Islet of Langerhans (tissue), 1 donor: ENCODE results near the gene LDLRAD4.
"Not testable (repeated sequence)": the region's sequence is repeated elsewhere in the genome, so short reads cannot be mapped to it uniquely, and the experiment has no call there.

Experiments
- FAIRE-seq: peaks from one replicate; lab custom pipeline; 2011; peaks lifted over from hg19 to GRCh38; lab: Jason Lieb, UNC

Gene LDLRAD4

DNA sequence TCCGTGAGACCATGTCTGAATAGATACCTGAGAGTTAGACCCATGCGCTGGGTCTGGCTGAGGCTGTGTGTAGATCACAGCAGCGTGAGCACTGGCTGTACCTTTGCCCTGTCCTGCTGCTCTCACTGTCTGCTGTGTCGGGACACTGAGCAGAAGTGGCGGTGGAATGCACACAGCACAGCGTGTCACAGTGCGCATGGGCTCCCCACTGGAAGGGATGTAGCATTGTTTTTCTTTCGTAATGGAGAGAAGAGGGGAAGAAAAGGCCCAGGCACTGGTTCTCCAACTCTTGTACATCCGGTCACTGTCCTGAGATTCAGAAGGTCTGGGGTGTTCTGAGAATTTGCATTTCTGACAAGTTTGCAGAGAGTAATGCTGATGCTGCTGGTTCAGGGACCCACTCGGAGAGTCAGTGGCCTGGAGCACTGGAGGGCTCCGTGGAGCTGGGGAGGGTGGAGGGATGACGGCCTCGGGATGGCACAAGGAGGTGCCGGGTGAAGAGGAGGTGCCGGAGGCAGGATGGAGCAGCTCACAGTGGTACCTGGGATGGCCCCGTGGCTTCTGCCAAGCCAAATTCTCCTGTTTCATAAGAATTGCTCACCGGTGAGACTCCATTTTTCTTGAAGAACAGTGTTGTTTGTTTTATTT, 252.8 kb downstream of the LDLRAD4 start:
- no peak for FAIRE-seq

GRCh38 chr18:13471971-13472628, 253.5 kb downstream of the LDLRAD4 start:
- FAIRE-seq: no peak

DNA sequence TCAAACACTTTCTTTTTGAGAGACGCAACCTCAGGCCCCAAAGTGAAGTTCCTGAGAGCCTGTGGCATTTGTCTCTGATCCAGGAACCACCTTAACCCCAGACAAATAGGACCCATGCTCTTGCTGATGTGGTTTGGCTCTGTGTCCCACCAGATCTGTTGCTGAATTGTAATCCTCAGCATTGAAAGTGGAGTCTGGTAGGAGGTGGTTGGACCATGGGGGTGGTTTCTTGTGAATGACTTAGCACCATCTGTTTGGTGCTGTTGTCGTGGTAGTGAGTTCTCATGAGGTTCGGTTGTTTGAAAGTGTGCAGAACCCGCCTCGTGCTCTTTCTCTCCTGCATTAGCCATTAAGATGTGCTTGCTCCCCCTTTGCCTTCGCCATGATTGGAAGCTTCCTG, 255.2 kb downstream of the LDLRAD4 start:
- FAIRE-seq: no peak

DNA sequence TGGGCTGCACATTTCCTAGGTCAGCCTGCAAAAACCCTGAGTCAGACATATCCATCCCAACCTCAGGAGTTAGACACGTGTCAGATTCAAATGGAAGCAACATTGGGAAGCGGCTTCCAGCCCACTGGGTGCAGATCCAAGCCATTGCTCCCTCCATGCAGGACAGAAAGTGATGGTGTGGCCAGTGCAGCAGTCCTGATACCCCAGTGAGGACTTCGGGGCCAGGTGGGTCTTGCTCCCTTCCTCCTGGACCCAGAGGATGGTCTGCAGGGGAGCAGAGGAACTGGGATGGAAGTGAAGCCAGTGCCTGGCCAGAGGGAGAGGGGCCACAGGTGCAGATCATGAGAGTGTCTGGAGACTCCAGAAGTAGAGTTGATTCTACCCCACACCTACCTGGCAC, 255.8 kb downstream of the LDLRAD4 start:
- no peak for FAIRE-seq

DNA sequence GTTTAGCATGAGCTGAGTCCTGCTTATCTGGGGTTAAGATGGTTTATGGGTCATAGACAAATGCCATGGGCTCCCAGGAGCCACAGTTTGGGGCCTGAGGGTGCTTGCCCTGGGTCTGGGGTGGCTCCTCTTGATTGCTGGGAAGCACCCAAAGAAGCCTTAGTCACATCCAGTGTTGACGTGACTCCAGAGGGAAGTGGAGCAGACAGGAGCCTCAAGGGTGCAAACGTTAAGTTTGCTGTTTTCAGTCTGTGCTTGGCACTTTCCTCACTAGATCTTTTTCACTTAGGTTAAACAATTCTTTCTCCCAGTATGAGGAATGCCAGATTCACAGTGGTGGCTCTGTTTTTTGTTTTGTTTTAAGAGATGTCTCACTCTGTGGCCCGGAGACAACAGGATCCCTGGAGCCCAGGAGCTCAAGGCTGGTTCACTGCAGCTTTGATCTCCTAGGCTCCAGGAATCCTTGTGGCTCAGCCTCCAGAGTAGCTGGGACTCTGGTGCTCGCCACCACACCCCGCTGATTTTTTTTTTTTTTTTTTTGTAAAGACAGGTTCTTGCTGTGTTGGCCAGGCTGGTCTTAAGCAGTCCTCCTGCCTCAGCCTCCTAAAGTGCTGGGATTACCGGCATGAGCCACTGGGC, 256.5 kb downstream of the LDLRAD4 start:
- FAIRE-seq: no peak

DNA sequence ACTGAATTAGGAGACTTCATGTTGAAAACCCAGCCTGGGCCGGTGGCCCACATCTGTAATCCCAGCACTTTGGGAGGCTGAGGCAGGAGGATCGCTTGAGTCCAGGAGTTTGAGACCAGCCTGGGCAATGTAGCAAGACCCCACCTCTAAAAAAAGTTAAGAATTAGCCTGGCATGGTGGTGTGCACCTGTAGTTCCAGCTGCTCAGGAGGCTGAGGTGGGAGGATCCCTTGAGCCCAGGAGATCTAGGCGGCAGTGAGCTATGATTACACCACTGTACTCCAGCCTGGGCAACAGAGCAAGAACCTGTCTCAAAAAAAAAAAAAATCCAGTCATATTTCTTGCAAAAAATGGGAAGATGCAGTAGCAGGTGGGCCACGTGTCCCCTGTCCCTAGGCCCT, 257.8 kb downstream of the LDLRAD4 start:
- not testable (repeated sequence) for FAIRE-seq

DNA sequence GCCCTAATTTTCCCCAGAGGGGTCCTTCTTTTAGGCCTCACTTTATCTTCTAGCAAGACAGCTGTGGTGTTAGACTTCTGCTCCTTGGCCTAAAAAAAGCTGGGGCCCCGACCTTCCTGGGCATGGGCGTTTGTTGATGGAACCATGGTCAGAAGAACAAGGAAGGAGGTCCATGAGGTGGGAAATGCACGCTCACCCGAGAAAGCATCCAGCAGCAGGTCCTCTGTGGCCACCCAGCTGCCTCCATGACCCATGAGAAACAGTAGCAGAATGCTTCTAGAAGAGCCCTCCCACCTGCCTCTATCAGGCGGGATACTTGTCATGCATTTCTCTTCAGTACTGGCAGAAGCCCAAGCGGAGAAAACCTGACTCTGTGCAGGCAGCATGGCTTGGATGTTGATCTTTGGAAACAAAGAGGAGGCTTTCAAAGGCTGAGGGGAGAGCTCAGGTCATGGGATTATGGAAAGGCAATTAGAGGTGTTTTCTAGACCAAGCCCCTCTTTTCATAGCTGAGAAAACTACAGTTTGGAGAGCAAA, 258.7 kb downstream of the LDLRAD4 start:
- no peak for FAIRE-seq

DNA sequence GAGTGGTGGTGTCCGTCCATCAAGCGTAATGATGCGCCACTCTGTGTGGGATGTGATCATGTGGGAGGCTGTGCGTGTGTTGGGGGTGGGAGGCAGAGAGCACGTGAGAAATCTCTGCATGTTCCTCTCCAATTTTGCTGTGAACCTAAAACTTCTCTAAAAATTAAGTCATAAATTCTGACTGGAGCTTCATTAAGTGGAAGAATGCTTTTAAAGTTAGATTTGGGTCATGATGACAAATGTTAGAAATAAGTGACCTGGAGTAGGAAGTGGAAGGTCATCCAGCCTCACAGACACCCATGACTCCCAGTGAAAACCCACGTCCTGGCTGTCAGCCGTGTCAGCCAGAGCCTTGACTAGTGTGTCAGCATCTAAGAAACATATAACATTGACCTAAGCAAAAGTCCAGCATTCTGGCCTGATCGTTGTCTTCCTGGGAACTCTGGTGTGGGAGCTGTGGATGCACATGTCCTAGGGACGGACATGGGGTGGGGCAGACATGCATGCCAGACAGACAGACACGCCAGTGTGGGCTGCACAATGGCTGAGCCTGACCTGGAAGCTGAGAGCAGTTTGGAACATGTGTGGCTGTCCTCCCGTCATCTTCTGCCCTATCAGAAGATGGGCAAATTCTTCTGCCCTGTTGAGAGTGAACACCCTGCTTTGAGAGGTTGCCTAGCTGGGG, 262.2 kb downstream of the LDLRAD4 start:
- FAIRE-seq: no peak

- no peak for FAIRE-seq
Observed at GRCh38 chr18:13481331-13481730, 262.8 kb downstream of the LDLRAD4 start.

GRCh38 chr18:13481820-13482617, 263.5 kb downstream of the LDLRAD4 start:
- no peak for FAIRE-seq

DNA sequence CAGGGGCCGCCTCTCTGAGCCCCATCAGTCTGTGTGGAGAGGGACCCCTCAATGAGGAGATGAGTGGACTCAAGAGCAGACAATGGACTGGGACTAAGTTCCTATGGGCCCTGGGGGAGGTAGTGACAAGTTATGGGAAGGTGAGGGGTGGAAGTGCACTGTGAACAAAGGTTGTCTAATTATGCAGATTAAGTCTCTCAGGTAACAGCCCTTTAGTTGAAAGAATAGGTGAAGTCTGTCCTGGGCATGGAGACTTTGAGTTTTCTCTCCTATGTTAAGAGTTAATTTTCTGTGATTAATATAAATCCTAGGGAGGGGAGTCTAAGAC, 264.0 kb downstream of the LDLRAD4 start:
- no peak for FAIRE-seq

- FAIRE-seq: no peak
Observed at GRCh38 chr18:13483316-13484270, 265.0 kb downstream of the LDLRAD4 start.

DNA sequence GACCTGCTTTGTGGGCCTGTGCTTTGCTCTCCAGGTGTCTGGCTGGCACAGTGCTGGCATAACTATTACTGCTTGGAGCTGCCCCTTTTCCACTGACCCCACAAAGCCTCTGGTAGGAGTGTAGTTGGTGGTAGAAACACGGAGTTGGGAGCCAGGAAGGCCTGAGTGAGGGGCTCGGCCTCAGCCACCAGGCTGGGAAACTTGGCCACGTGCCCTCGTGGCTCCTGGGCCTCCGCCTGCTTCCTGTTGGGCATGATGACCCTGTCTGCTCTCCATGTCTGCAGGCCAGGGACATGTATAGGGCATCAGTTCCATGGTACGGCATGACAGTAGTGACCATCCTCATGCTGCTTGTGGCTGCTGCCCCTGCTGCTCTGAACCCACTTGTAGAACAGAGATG, 266.6 kb downstream of the LDLRAD4 start:
- FAIRE-seq: no peak

GRCh38 chr18:13485604-13486003, 267.0 kb downstream of the LDLRAD4 start:
- no peak for FAIRE-seq

- FAIRE-seq: no peak
Observed at GRCh38 chr18:13486284-13486683, 267.7 kb downstream of the LDLRAD4 start.

DNA sequence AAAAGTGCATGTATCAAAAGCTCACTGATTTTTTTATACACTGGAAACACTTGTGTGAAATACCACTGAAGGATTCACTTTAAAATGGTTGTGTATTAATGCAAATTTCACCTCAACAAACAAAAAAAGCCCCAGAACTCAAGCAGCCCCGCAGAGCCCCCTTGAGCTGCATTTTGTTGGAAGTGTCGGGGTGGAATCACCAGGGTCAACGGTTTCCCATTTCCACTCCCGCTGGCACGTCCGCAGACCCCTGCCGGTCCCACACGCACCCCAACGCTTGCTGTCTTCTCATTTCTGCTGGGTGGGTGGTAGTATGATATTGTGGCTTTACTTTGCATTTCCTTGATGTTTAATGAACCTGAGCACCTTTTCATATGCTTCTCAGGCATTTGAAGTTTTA, 268.1 kb downstream of the LDLRAD4 start:
- no peak for FAIRE-seq

GRCh38 chr18:13487237-13487636, 268.7 kb downstream of the LDLRAD4 start:
- FAIRE-seq: no peak

GRCh38 chr18:13488281-13488929, 269.8 kb downstream of the LDLRAD4 start:
- FAIRE-seq: no peak

DNA sequence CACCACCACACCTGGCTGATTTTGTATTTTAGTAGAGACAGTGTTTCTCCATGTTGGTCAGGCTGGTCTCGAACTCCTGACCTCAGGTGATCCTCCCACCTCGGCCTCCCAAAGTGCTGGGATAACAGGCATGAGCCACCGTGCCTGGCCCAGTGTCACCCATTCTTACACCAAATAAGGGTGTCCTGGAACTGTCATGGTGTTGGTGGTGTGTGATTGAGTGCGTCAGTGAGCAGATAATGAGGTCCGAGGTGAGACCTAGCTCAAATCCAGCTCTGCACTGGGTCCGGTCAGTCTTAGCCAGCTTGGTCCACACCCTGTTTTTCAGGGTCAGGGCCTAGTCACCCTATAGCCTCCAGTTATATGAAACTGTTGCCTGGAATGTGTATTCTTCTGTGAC, 270.7 kb downstream of the LDLRAD4 start:
- FAIRE-seq: not testable (repeated sequence)

- FAIRE-seq: no peak
Observed at GRCh38 chr18:13491138-13491537, 272.6 kb downstream of the LDLRAD4 start.
